RWPE1 (cell line): Measurements from ENCODE around the gene CEP41.

ENCODE experiments used
- CTCF ChIA-PET: fragments of 350-600 bp; sonication (Branson Sonifier 250); formaldehyde crosslinking; extraction: SDS; loops from one replicate; lab custom pipeline; 2021; lab: Yijun Ruan, JAX
- POLR2A ChIA-PET: fragments of 400-600 bp; formaldehyde crosslinking; extraction: SDS; loops from one replicate; lab custom pipeline; 2020; ENCODE audit warnings: antibody characterized with exemption; ENCODE audit not compliant: low non-redundant PET; lab: Yijun Ruan, JAX
- DNase-seq: peaks from one replicate; pipeline ENCODE4 v3.0.0; 2012; ENCODE audit warnings: low spot score
- H3K27ac ChIP-seq: fragments of 450-650 bp; 2 replicates; pipeline ENCODE4 v1.5.1; 2017
- CTCF ChIP-seq: fragments of 450-650 bp; conservative IDR thresholded peaks from 2 replicates; pipeline ENCODE4 v1.5.1; 2017; ENCODE audit warnings: low read depth, mild to moderate bottlenecking

The CEP41 gene

GRCh38 chr7:130390486-130390885, 50.3 kb downstream of the CEP41 start:
- CTCF ChIA-PET: no interaction called here
- POLR2A ChIA-PET: no interaction called here
- DNase-seq: no peak
- no peak for TF ChIP-seq CTCF
- H3K27ac ChIP-seq: no peak overlapping the region

GRCh38 chr7:130388671-130389070, 52.1 kb downstream of the CEP41 start:
- no peak overlapping the region for H3K27ac ChIP-seq
- no peak for TF ChIP-seq CTCF
- no peak for DNase-seq
- ChIA-PET POLR2A (no interaction called here), CTCF (no interaction called here)

GRCh38 chr7:130387628-130388403, 53.0 kb downstream of the CEP41 start:
- POLR2A ChIA-PET: no interaction called here
- H3K27ac ChIP-seq: no peak overlapping the region
- TF ChIP-seq CTCF: no peak
- no peak for DNase-seq
- CTCF ChIA-PET: no interaction called here

- no peak for TF ChIP-seq CTCF
- no peak overlapping the region for H3K27ac ChIP-seq
- ChIA-PET CTCF (no interaction called here), POLR2A (no interaction called here)
- DNase-seq: no peak
Observed at GRCh38 chr7:130387306-130387627, 53.5 kb downstream of the CEP41 start.

- ChIA-PET POLR2A (no interaction called here), CTCF (no interaction called here)
- no peak overlapping the region for H3K27ac ChIP-seq
- DNase-seq: no peak
- TF ChIP-seq CTCF: no peak
Observed at GRCh38 chr7:130386876-130387275, 53.9 kb downstream of the CEP41 start.

GRCh38 chr7:130385600-130386066, 55.2 kb downstream of the CEP41 start:
- ChIA-PET CTCF (no interaction called here), POLR2A (no interaction called here)
- no peak for TF ChIP-seq CTCF
- no peak for DNase-seq
- H3K27ac ChIP-seq: no peak overlapping the region
